GOT3 (cell line): ENCODE measurements around the gene EFCAB10.
A peak's percentile ranks its signal among the peaks of the same experiment; 100 is the strongest.
"Not testable (repeated sequence)": the region's sequence is repeated elsewhere in the genome, so short reads cannot be mapped to it uniquely, and the experiment has no call there.

Experiments
- DNase-seq: peaks from one replicate; lab custom pipeline; 2025; ENCODE audit warnings: mixed read lengths; lab: John Stamatoyannopoulos, UW

EFCAB10 gene

DNA sequence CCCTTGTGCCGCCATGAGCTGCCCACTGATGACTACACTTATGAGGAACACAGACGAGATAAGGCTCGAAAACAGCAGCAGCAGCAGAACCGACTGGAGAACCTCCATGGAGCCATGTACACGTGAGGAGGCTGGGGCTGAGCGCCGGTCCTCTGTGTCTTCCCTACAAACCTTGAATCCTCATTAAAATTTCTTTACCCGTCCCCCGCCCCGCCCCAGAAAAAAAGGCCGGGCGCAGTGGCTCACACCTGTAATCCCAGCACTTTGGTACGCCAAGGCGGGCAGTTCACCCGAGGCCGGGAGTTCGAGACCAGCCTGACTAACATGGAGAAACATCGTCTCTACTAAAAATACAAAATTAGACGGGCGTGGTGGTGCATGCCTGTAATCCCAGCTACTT, 50.7 kb downstream of the EFCAB10 start:
- DNase-seq = no peak

DNA sequence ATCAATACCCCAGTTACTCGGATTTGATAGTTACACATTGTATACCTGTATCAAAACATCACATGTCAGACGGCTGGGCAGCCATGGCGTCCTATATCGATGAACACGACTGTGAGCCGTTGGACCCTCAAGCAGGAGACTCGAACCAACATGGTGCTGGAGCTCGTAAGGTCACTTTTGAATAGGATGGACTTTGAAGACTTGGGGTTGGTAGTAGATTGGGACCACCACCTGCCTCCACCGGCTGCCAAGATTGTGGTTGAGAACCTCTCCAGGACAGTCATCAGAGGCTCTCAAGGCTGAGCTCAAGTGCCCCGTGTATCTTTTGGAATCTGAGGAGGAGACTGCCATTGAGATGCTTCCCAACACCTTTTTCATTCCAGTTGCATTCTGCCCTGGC, 51.2 kb downstream of the EFCAB10 start:
- no peak for DNase-seq

DNA sequence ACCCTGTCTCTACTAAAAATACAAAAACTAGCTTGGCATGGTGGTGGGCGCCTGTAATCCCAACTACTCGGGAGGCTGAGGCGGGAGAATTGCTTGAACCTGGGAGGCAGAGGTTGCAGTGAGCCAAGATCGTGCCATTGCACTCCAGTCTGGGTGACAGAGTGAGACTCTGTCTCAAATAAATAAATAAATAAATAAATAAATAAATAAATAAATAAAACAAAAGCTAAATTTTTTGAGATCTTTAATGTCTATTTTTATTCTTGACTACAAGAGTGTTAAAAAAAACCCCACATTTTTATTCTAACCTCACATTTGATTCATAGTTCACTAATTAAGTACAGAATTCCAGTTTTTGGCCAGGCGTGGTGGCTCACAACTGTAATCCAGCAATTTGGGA, 53.6 kb downstream of the EFCAB10 start:
- not testable (repeated sequence) for DNase-seq

DNA sequence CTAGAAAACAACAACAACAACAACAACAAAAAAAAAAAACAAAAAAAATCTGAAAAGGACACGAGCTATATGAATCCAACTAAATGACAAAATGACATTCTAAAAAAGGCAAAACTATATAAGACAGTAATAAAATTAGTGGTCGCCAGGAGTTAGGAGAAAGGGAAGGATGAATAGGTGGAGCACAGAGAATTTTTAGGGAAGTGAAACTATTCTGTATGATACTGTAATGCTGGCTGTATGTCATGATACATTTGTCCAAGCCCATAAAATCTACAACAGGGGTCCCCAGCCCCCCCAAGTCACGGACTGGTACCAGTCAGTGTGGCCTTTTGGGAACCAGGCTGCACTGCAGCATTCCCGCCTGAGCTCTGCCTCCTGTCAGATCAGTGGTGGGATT, 56.5 kb downstream of the EFCAB10 start:
- no peak for DNase-seq

DNA sequence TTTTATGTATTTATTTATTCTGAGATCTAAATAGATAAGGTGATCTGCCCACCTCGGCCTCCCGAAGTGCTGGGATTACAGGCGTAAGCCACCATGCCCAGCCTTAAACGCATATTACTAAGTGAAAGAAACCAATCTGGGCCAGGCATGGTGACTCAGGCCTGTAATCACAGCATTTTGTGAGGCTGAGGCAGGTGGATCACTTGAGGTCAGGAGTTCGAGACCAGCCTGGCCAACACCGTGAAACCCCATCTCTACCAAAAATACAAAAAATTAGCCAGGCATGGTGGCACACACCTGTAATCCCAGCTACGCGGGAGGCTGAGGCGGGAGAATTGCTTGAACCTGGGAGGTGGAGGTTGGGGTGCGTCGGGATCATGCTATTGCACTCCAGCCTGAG, 56.9 kb downstream of the EFCAB10 start:
- not testable (repeated sequence) for DNase-seq

DNA sequence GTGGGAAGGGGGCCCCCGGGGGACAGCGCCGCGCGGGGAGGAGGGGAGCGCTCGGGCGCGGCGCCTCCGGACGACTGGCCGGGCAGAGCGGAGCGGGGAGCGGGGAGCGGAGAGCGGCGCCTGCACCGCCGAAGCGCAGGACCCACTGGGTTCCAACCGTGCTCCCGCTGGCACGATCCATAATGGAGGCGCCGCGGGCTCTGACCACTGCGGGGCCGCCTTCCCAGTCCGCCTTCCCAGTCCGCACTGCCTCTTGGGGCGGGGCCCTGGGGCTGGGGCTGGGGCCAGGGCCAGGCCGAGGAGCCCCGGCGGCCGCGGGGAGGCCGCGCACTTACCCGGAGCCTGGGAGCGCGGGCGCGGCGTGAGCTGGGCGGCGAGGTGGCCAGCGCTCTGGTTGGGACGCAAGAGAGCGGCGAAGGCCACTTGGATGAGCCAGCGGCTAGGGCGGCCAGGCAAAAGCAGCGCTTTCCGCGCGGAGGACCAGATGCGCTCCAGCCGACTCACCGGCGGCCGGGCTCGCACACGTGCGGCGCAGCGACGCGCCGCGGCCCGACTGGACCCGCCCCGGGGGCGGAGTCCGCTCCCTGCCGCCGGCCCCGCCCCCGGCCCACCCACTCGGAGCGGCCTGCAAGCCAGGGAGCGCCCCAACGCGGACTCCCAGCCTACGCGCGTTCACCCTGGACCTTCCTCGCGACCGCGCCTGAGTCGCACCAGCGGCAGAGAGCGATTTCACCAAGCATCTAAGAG, 59.4 kb downstream of the EFCAB10 start, which contains the start of gene PUS7:
PUS7 (minus strand) TSS at position 555 of the 747 bp plus-strand sequence. CDS start 13,759 bp downstream, outside the sequence.
- peak; percentile 68 for DNase-seq

DNA sequence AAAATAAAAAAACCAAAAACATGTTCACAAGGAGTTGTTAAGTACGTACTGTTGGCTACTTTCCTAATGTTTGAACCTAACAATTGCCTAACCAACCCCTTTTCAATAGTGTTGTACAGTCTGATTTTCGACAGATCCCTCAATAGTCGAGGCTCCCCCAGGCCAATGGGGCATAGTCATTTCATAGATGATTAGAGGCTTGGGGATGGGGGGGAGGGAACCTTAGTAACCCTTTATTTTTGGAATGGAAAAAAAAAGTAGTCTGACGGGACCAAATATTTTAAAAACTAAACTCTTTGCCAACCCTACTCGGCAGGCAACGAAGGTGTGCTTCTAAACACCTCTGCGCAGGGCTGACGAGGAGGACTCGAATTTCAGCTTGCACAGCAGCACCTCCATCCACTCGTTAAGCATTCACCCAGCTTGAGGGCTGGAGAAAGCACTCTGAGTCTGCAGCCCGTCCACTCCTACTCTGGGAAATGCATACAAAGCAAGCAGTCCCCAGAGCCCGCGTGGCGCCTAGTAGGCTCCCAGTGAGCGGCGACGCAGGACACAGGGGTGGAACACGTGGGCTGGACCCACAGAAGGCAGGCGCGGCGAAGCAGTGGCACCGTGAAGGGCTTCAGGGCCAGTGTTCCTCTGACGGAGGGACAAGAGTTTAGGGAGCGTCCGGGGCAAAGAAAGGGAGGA, 60.1 kb downstream of the EFCAB10 start:
- peak; percentile 35 for DNase-seq

DNA sequence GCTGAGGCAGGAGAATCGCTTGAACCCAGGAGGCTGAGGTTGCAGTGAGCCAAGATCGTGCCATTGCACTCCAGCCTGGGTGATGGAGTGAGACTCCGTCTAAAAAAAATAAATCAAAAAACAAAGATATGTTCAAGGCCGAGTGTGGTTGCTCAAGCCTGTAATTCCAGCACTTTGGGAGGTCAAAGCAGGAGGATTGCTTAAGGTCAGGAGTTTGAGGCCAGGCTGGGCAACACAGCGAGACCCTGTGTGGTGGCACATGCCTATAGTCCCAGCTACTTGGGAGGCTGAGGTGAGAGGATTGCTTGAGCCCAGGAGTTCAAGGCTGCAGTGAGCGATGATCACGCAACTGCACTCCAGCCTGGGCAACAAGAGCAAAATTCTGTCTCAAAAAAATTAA, 60.7 kb downstream of the EFCAB10 start:
- DNase-seq = not testable (repeated sequence)

DNA sequence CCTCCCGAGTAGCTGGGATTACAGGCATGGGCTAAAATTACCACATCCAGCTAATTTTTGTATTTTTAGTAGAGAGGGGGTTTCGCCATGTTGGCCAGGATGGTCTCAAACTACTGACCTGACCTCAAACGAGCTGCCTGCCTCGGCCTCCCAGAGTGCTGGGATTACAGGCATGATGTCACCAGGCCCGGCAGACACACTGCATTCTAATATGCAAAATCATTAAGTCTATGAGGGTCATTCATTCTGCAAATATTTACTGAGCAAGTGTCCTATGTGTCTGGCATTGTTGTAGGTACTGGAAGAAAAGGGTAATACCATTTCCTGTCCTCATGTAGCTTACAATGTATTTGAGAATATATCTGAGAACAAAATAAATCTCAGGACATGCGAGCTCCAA, 61.9 kb downstream of the EFCAB10 start:
- DNase-seq = no peak

DNA sequence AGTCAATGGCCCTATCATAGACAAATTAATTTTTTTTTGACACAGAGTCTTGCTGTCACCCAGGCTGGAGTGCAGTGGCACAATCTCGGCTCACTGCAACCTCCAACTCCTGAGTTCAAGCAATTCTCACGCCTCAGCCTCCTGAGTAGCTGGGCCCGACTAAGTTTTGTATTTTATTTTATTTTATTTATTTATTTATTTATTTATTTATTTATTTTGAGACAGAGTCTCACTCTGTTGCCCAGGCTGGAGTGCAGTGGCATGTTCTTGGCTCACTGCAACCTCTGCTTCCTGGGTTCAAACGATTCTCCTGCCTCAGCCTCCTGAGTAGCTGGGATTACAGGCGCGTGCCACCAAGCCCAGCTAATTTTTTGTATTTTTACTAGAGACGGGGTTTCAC, 65.7 kb downstream of the EFCAB10 start:
- not testable (repeated sequence) for DNase-seq
